Activated CD4-positive, alpha-beta T cell treated with anti-CD3 and anti-CD28 coated beads, Interleukin-10, Interleukin-2, amounts not matched to agents 100 ng/mL and 50 ng/mL, durations not matched to agents 16 hours and 8 hours (primary cell): Measurements from ENCODE around the gene TPCN2.
A peak's percentile ranks its signal among the peaks of the same experiment; 100 is the strongest.

Source experiments
- DNase-seq: peaks from one replicate; pipeline ENCODE4 v3.0.0-alpha.2; 2020

The TPCN2 gene

DNA sequence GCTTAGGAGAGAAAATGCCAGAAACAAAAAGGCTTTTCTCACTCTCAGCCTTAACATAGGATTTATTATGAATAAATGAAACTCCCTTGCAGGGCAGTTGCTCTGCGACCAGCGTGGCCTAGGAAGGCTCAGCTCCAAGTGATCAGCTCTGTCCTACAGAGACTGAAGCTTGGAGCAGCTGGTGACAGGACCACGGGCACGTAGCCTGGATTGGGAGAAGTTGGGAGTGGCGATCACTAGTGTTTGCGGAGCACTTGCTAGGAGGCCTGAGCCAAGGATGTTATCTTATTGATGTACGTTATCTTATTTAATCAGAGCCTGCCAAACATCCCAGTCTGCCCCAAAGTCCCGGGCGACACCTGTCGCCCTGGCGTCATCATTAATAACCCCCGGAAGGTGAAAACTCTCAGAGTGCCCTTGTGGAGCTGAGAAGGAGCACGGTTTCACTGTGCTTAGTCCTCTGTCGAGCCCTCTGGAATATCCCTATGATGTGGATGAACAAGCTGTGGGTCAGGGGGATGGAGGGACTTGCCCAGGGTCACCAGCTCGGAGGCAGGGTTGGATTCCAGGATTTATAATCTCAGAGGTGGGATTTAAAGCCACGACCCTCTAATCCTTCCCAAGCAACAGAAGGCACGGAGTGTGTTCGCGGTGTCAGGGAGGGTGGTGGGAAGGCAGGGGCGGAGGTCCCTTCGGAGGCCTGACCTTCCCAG is 66.2 kb downstream of the TPCN2 start:
- DNase-seq, result no peak

DNA sequence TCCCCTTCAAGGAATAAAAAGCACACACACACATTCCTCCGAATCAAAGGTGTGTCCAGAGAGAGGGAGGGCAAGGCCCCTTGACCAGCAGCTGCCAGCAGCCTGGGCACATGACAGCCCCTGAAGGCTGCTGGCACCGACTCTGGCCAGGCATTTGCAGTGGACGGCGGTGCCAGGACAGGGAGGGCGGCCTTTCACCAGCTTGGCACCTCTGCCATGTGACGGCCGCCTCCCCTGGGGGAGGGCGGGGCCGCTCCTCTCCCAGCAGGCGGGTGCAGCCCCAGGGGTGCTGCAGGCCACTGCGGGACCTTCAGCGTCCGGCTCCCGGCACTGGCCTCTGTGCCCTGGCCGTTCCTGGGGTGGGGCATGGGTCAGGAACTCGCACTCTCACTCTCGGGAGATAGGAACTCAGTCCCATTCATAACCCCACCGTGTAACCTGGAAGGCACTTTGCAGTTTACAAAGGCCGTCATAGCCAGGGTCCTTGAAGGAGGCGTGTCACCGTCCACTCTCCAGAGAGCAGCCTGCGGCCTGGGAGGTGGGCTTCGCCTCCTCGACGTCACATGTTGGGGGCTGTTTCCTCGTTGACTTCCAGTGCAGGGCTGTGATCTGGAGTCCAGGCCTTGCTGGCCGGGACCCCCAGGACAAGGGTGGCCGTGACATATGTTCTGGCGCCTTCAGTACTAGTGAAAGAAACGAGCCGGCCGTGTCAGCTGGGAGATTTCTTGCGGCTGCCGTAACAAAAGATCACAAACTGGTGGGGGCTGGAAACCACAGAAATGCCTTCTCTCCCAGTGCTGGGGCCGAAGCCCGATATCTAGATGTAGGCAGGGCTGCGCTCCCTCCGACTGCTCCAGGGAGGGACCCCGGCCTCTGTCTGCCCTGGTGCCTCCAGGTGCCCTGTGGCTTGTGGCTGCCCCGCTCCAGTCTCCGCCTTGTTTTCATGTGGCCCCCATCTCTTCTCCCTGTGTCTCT is 67.1 kb downstream of the TPCN2 start:
- no peak for DNase-seq

DNA sequence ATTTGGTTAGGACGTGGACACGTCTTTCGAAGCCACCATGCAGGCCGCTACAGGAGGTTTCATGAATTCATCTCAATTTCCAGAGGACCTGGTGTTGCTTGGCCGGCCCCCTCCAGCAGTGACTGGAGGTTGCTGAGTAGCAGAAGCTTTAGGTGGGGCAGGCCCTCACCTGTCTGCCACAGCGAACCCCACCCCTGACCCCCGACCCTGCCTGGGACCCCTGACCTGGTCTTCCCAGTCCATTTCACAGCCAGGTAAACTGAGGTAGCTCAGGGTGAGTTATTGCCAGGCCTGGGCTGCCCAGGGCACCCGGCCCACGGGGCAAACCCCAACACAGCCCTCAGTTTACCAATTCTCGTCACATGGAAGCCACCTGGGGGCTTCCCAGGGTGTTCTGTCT is 67.9 kb downstream of the TPCN2 start:
- DNase-seq, result no peak

DNA sequence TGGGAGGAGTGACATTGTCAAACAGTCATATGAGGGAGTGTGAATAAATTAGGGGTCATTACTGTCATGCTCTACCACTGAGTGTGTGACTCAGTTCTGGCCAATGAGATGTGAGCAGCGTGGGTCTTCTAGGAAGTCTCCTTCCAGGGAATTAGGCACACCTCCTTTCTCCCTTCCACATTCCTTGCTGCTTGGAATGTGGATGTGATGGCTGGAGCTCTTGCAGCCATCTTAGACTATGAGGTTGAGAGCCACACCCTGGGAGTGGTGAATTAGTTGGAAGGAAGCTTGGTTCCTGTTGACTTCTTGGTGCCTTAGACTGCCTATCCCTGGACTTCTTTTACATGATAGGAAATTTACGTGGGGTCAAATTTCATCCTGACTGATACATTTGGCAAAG is 70.5 kb downstream of the TPCN2 start:
- DNase-seq, result no peak

DNA sequence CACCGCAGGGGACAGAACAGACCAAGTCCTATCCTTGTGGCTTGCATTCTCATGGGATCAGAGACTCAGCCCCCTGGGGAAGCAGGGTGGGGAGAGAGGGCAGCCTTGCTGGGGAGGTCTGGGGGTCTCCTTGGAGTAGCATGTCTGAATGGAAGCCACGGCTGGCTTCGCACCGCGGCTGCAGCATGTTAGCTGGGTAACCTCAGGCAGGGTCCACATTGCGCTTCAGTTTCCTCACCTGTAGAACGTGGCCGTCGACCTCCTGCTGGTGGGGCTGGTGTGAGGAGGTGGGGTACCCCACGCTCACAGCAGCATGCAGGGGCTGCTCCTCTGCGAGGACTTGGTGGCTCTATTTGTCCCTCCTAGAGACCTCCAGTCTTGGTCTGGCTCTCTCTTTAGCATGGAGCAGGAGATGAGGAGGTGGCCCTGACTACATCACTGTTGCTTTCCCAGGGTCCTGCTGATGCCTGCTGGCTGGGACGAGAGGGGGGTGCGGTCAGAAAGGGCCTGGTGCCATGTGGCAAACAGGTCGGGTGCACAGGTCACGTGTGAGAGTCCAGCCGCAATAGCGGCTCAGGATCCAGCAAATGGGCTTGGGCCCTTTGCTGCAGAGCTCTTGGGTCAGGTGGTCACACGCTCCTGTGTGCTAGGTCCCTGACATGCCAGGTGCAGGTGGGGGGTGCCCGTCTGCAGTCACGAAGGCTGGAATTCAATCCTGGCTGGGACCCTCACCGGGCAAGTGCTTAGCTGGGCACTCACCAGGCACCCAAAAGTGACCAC is 71.6 kb downstream of the TPCN2 start:
- DNase-seq, result no peak

DNA sequence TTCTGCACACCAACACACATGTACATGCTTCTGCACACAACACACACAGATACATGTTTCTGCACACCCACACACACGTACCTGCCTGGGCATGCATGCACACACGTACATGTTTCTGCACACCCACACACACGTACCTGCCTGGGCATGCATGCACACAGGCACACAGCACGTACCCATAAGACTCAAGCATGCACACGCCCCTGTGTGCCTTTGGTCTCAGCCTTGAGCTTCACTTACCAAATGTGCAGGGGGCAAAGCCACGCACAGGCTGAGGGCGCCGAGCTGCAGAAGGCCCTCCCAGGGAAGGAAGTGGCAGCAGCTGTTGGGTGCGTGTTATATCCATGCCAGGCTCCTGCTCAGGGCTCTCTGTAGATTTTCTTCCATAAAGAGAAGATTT is 72.3 kb downstream of the TPCN2 start:
- no peak for DNase-seq

DNA sequence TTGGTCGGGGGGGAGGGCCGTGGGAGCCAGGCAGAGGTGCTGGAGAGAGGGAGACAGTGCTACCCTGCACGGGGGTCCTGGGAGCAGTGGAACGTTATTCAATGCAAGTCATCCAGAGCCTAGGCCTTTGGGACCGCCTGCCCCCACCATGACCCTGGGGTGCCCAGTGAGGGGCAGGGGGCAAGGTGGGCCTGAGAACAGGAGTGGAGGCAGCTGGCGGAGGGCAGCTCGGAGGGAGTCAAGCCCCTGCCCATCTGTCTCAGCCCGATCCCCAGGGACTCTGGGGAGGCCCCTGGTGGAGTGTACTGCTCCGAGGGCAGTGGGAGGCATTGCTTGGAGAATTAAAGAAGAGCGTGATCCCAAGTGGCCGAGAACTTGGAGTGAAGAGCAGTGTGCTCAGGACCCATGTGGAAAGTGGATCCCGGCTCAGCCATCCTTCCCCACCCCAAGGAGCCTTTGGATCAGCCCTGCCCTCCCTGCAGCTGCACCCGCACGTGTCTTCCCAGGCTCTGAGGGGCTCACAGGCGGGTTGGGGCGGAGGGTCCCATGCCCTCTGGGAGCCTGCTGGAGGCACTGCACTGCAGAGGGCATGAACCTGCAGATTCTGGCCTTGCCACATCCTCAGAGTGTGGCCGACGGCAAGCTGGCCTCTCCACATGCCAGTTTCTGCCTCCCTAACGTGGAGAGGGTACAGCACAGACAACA is 73.0 kb downstream of the TPCN2 start:
- DNase-seq, result no peak

DNA sequence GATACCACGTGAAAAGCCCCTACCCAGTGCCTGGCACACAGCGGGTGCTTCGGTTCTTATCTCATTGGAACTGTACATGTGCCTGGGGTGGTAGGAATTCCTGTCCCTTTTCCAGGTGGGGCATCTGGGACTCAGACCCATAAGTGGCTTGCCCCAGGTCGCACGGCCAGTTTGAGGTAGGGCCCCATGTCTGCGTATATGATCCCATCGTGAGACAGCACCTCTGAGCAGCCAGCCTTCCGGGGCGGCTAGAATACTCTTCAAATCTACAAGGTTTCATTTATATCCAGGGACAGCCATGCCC is 73.5 kb downstream of the TPCN2 start:
- DNase-seq, result no peak

DNA sequence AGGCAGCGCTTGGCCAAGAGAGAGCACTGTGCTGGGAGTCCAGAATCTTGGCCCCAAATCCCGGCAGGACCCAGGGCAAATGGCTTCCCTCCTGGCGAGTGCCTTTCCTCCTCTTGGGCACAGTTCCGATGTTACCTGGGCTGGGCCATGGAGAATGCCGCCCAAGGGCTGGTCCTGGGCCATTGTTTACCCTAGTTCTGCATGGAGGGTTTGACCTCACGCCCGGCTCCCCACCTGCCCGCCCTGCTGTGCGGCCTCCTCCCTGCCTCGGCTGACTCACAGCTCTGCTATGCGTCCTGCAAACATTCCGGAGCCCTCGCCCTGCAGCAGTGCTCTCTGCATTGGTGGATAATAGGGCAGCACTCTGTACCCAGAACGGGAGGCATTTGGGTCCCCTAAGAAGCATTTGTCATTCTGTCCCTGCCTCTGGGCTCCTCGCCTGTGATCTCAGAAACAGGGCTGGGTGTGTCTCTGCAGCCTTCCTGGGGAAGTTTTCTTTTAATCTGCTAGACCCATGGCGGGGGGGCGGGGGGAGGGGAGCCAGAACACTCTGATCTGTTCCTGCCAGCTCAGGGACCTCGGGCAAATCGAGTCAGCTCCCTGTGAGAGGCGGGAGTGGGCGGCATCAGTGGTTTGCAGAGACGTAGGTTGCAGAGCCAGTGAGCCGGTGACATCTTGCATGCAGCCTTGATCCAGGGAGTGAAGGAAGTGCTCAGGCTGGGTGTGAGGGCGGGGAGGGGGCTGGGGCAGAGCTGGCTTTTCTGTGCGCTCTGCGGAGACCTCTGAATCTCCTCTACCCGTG is 74.1 kb downstream of the TPCN2 start:
- peak; percentile 44 for DNase-seq

DNA sequence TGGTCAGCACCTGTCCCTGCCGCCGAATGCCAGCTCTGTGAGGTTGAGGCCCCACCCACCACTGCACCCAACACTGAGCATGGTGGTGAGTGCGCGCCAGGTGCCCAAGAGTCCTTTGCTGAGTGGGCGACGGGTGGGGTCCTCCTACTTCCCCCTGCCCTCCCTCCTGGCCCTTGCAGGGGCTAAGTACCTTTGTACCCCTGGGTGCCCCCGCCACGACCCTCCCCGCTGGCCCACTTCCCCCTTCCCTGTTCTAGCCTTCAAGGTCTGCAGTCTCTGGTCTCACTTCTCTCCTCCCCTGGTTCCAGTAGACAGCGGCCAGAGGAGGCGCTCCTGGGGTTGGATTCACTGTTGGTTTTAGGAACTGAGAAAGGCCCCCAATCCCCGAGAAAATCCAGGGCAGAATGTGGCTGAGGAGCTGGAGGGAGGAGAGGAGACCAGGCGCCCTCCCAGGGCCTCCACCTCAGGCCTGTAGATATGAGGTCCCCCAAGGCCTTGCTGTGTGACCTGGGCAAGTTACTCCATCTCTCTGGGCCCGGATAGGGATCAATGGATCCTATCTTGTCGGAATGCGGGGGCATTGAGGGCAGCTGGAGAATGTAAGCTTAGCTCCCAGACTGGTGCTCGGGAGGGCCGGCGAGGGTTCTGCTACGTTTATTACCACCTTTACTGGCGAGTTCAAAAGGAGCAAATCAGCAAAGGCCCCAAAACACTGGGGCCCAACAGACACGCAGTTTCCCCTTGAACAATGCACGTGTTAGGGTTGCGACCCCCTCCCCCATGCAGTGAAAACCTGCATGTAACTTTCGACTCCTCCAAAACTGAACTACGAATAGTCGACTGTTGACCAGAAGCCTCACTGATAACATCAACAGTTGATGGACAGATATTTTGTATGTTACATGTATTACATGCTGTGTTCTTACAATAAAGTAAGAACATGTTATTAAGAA is 75.1 kb downstream of the TPCN2 start:
- no peak for DNase-seq

DNA sequence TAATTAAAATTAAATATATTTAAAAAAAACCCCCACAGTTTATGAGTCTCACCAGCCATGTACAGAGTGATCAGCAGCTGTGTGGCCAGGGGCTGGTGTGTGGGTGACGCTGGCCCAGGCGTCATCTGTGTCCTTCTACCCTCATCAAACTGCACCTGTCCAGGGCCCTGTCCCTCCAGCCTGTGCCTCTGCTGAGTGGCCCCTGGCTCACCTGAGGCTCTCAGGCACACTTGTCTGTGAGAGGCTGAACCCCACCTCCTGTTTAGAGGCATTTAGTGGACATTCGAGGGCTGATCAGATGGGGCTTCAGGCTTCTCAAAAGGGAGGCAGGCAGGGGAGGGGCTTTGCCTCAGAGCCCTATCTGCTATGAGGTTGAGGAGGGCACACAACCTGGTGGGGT is 77.1 kb downstream of the TPCN2 start:
- DNase-seq, result no peak

DNA sequence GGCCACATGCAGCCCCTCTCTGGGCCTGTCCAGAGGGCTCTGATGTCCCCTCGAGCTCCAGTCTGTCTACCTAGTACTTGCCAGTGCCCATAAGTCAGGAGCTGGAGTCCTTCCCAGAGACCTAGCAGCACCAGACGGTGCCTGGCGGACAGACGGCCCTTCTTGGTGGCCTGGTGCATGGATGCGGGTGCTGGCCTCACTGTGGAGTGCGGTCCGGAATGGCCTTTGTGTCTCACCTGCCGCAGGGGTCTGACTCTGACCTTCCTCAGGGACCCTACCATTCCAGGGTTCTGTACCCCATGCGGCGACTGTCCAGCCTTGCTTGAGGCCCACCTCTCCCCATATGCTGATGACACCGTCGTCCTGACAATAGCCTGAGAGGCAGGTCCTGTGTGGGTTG is 77.6 kb downstream of the TPCN2 start:
- DNase-seq, result no peak

DNA sequence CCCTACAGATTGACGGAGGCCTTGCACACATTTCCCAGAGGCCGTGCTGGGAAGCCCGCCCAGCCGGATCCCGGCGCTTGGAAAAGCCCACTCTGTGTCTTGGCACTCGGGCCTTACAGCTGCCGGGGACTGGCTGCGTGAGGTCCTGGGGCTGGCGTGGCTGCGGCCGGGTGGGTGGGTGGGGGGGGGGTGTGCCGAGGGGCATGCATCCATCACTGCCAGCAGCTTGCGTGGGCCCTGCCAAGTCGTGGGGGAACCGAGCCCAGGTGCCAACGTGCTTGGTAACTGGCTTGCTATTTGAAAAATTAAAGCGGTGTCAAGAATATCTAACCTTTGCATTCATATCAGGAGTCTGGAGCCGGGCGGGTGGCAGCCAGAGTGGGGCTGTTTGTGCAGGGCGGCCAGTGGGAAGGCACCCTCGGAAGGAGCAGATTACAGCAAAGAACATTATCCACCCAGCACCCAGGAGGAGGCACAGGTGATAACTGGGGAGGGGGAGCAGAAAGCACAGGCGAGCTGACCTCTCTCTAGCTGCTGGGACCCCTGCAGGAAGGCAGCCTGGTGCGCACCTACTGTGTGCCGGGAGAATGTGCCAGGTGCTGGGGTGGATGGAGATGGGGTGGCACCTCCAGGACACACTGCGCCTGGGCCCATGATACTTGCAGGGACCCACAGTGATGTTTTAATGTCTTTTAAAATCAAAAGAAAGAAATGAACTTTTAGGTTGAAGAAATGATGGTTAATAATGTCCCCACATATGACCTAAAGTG is 78.5 kb downstream of the TPCN2 start:
- no peak for DNase-seq

DNA sequence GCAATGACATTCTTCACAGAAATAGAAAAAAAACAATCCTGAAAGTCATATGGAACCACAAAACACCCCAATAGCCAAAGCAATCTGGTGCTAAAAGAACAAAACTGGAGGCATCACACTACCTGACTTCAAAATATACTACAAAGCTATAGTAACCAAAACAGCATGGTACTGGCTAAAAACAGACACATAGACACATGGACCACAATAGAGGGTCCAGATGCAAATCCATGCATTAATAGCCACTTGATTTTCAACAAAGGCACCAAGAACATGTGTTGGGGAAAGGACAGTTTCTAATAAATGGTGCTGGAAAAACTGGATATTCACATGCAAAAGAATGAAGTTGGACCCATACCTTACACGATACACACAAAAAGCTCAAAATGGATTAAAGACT is 79.2 kb downstream of the TPCN2 start:
- DNase-seq, result no peak

DNA sequence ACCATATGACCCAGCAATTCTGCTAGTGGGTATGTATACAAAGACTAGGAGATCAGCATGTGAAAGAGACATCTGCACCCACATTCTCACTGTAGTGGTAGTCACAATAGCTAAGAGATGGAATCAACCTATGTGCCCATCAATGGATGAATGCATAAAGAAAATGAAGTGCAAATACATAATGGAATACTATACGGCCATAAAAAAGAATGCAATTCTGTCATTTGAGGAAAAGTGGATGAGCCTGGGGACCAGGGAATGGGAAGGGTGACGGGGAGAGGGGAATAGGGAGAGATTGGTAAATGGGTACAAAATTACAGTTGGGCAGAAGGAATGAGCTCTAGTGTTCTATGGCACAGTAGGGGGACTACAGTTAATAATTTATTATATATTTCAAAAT is 80.3 kb downstream of the TPCN2 start:
- no peak for DNase-seq

DNA sequence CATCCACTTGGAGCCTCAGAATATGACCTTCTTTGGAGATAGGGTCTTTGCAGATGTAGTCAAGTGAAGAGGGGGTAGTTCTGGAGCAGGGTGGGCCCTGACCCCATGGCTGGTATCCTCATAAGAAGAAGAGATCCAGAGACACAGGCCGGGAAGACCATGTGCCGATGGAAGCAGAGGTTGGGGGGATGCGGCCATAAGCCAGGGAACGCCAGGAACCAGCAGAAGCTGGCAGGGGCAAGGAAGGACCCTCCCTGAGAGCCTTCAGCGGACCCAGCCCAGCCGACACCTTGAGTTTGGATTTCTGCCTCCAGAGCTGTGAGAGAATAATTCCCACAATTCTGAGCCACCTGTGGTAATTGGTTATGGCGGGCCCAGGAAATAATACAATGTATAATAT is 80.9 kb downstream of the TPCN2 start:
- DNase-seq, result no peak

DNA sequence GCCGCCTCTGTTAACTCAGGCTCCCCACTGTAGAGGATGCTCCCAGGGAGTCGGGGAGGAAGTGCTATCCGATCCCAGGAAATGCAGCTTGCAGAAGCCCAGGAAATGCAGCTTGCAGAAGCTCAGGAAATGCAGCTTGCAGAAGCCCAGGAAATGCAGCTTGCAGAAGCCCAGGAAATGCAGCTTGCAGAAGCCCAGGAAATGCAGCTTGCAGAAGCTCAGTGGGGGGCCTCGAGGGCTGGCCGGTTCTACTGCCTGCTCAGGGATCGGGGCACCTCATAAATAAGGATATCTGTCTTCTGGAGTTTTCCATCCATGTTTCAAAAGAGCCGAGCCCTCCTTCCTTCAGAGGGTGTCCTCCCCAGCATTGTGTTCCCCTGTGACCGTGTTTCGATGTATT is 81.9 kb downstream of the TPCN2 start:
- DNase-seq, result no peak

DNA sequence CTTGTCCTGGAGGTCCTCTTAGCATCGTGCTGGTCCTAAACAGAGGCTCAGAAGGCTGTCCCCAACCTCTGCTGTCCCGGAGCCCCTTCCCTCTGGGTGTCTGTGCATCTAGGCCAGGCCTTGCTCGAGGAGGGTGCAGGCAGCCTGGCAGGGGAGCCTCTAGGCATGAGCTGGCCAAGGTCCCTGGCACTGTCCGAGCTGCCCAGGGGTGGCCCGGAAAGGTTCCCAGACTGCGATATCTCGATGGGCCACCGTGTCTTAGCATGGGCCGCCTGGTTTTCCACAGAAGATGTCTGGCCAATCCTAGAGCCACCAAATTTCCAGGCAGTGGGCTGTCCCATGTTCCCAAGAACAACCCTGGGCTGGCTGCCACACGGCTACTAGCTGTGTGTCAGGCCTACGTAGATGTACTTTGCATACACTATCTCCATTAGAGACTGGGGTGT is 82.4 kb downstream of the TPCN2 start:
- DNase-seq, result no peak

DNA sequence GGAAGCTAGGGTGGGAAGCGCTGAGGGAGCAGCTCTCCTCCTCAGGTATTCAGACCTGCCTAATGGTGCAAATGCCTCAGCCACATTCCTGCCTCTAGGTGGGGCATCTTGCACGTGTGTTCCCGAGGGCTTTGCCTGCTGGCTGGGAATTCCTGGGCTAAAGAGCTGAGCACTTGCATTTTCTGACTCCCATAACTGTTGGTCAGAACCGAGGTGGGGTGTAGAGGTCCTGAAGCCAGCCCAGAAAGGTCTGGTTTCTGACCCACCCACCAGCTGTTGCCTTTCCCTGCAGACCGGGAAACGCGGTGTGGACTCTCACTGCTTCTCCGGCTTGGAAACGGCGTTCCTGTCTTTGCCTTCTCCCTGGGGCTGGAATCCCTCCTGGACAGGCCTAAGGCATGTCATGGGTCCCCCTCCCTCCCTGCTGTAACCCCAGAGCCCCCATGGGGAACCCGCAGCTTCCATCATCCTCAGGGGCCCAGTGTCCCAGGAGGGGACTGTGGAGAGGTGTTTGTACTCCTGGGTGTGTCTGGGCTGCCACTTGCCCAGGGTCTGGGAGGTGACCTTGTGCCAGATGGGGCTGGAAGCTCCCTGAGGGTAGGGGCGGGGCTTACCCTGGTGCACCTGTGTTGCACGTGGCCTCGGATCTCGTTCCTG is 83.0 kb downstream of the TPCN2 start:
- DNase-seq, result no peak

DNA sequence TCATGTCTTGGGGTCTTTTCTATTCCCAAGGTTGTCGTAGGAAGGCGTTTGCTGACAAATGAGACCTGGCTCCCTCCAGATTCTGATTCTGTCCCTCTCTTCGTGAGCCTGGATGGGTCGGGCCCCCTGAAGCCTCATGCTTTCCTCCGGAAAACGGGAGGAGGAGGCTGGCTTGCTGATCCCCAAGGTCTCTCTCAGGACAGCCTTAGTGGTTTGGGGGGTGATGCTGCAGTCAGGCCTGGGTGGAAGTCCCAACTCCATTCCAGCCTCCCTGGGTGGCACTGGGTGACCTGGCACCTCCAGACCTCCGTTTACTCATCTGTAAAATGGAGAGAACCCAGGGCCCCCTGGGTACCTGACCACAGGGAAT is 83.6 kb downstream of the TPCN2 start:
- no peak for DNase-seq
